PFSK-1 (cell line): ENCODE results near the gene HNRNPA2B1.

ENCODE experiments used
- POLR2AphosphoS5 ChIP-seq: IDR thresholded peaks from 2 replicates; pipeline ENCODE4 v1.6.1; 2012; ENCODE audit warnings: low read depth, mild to moderate bottlenecking, control low read depth, low read length, moderate library complexity
- TAF1 ChIP-seq: IDR thresholded peaks from 2 replicates; pipeline ENCODE4 v1.6.1; 2012; ENCODE audit warnings: low read length, control low read depth, borderline replicate concordance; ENCODE audit not compliant: insufficient read depth

- peak; percentile 1 for TF ChIP-seq POLR2AphosphoS5
- no peak for TF ChIP-seq TAF1
These were observed 12.2 kb downstream of the HNRNPA2B1 start for GRCh38 chr7:26188206-26188956.
